K562 (cell line): Measurements from ENCODE around the gene FGD6. TPM values are rescaled to one million over a fixed set of nuclear protein-coding genes. Genes with fewer than 3 reads are reported as not detected.

ENCODE experiments used
- BRD9 ChIP-seq: fragments of 450-650 bp; IDR thresholded peaks from 2 replicates; pipeline ENCODE4 v1.6.1; 2018; ENCODE audit warnings: low read depth; ENCODE audit not compliant: partially characterized antibody
- DNMT1 ChIP-seq: fragments of 450-650 bp; IDR thresholded peaks from 2 replicates; pipeline ENCODE4 v1.6.1; 2016; ENCODE audit warnings: antibody characterized with exemption, mild to moderate bottlenecking
- ELF2 ChIP-seq: fragments of 250-450 bp; sonication (Bioruptor Pico); IDR thresholded peaks from 2 replicates; pipeline ENCODE4 v1.5.0; 2021; ENCODE audit warnings: mild to moderate bottlenecking
- FOXP1 ChIP-seq: sonication (generic); formaldehyde crosslinking; IDR thresholded peaks from 2 replicates; pipeline ENCODE4 v1.8.0; 2022; ENCODE audit warnings: mild to moderate bottlenecking, missing genetic modification reagents
- FUS ChIP-seq: fragments of 200-400 bp; formaldehyde crosslinking; optimal IDR thresholded peaks from 2 replicates; pipeline ENCODE3; 2017; ENCODE audit warnings: low read depth, low read length
- KAT7 ChIP-seq: sonication (generic); formaldehyde crosslinking; IDR thresholded peaks from 2 replicates; pipeline ENCODE4 v1.8.0; 2022; ENCODE audit warnings: missing genetic modification reagents, mild to moderate bottlenecking, borderline replicate concordance
- KDM2B ChIP-seq: fragments of 250-450 bp; sonication (Bioruptor Pico); IDR thresholded peaks from 2 replicates; pipeline ENCODE4 v1.8.0; 2021; ENCODE audit warnings: mild to moderate bottlenecking, moderate library complexity
- KLF16 ChIP-seq: IDR thresholded peaks from 2 replicates; pipeline ENCODE4 v1.6.1; 2016; ENCODE audit warnings: antibody characterized with exemption
- LCOR ChIP-seq: sonication (generic); formaldehyde crosslinking; IDR thresholded peaks from 2 replicates; pipeline ENCODE4 v1.8.0; 2022; ENCODE audit warnings: mild to moderate bottlenecking, missing genetic modification reagents
- MTA2 ChIP-seq: fragments of 450-650 bp; IDR thresholded peaks from 2 replicates; pipeline ENCODE4 v1.6.1; 2016; ENCODE audit warnings: low read depth
- NUFIP1 ChIP-seq: fragments of 450-650 bp; IDR thresholded peaks from 2 replicates; pipeline ENCODE4 v1.6.1; 2018; ENCODE audit not compliant: partially characterized antibody
- RBBP5 ChIP-seq: fragments of 200-600 bp; sonication (generic); IDR thresholded peaks from 2 replicates; pipeline ENCODE4 v1.6.1; 2012; ENCODE audit warnings: borderline replicate concordance, mild to moderate bottlenecking, low read length, control low read depth, inconsistent platforms; ENCODE audit not compliant: insufficient read depth, poor library complexity, severe bottlenecking
- TRIM24 ChIP-seq, 2 experiments: fragments of 450-650 bp; IDR thresholded peaks; 2 replicates each; pipeline ENCODE4 v1.6.1; 2016
- U2AF2 ChIP-seq: fragments of 200-400 bp; formaldehyde crosslinking; optimal IDR thresholded peaks from 2 replicates; pipeline ENCODE3; 2017; ENCODE audit warnings: low read depth, mild to moderate bottlenecking, low read length
- ZNF444 ChIP-seq: fragments of 250-450 bp; sonication (Bioruptor Pico); IDR thresholded peaks from 2 replicates; pipeline ENCODE4 v1.4.0; 2020; ENCODE audit warnings: mild to moderate bottlenecking, moderate library complexity
- ZNF77 ChIP-seq: fragments of 250-450 bp; sonication (Bioruptor Pico); IDR thresholded peaks from 2 replicates; pipeline ENCODE4 v1.5.0; 2020
- ZNF778 ChIP-seq: fragments of 450-650 bp; formaldehyde crosslinking; IDR thresholded peaks from 2 replicates; pipeline ENCODE4 v1.4.0; 2020; ENCODE audit warnings: mild to moderate bottlenecking, moderate library complexity
- ZNF830 ChIP-seq: fragments of 250-450 bp; sonication (Bioruptor Pico); IDR thresholded peaks from 2 replicates; pipeline ENCODE4 v1.5.0; 2021; ENCODE audit warnings: mild to moderate bottlenecking
- polyA plus RNA-seq, 8 experiments: library from polyadenylated mRNA; depleted of rRNA in 4 of 8; stranded (reverse) in 5 of 8; unstranded in 3 of 8; fragments of >200 nt; fragmentation: Nextera tagmentation in 2 of 8; fragmentation: Illumina TruSeq in 1 of 8; extraction: Ambion mirVana in 2 of 8; extraction: Trizol in 1 of 8; gene quantifications; 2 replicates each; pipeline versions ENCODE4 v1.2.1 to v1.2.3, GENCODE V29; 2011 to 2014; ENCODE audit warnings: inconsistent platforms in 1 of 8, missing spikeins in 1 of 8
- total RNA-seq, 7 experiments: library from RNA; depleted of rRNA in 6 of 7; stranded (reverse); fragments of >200 nt in 6 of 7; fragmentation: Illumina TruSeq in 2 of 7; extraction: Trizol in 2 of 7; gene quantifications; 2 replicates each; pipeline versions ENCODE4 v1.2.1 to v1.2.3, GENCODE V29; 2011 to 2021; ENCODE audit warnings: low replicate concordance in 1 of 7
- TF ChIP-seq, protein P1 (sequence below): fragments of 150-350 bp; IDR thresholded peaks from 2 replicates; pipeline ENCODE4 v1.6.1; 2014; ENCODE audit warnings: low read depth, mild to moderate bottlenecking, low read length, borderline replicate concordance
- TF ChIP-seq, protein P2 (sequence below): fragments of 450-650 bp; conservative IDR thresholded peaks from 2 replicates; pipeline ENCODE4 v1.6.1; 2016; ENCODE audit warnings: missing genetic modification characterization, low read depth, mild to moderate bottlenecking, missing compliant biosample characterization, moderate library complexity
- TF ChIP-seq, protein P3 (sequence below): fragments of 250-450 bp; sonication (Bioruptor Pico); IDR thresholded peaks from 2 replicates; pipeline ENCODE4 v1.5.0; 2021; ENCODE audit warnings: mild to moderate bottlenecking, borderline replicate concordance
- TF ChIP-seq, protein P4 (sequence below), 2 experiments: IDR thresholded peaks; 2 replicates each; pipeline ENCODE4 v1.6.1; 2011; ENCODE audit warnings: borderline replicate concordance in 1 of 2, control low read depth in 1 of 2, low read depth in 1 of 2, low read length in 1 of 2, mild to moderate bottlenecking in 1 of 2, mixed read lengths in 1 of 2, moderate library complexity in 1 of 2; ENCODE audit not compliant: insufficient read depth in 1 of 2, insufficient read length in 1 of 2, poor library complexity in 1 of 2, severe bottlenecking in 1 of 2; ENCODE audit errors: extremely low read depth in 1 of 2

FGD6 gene
- total and polyA plus RNA-seq, 9 of the 15 experiments (the other 6 are each of a cell fraction or from before 2014, with no cell fraction given) = 1.5 to 11.1 (median 5.8) TPM

DNA sequence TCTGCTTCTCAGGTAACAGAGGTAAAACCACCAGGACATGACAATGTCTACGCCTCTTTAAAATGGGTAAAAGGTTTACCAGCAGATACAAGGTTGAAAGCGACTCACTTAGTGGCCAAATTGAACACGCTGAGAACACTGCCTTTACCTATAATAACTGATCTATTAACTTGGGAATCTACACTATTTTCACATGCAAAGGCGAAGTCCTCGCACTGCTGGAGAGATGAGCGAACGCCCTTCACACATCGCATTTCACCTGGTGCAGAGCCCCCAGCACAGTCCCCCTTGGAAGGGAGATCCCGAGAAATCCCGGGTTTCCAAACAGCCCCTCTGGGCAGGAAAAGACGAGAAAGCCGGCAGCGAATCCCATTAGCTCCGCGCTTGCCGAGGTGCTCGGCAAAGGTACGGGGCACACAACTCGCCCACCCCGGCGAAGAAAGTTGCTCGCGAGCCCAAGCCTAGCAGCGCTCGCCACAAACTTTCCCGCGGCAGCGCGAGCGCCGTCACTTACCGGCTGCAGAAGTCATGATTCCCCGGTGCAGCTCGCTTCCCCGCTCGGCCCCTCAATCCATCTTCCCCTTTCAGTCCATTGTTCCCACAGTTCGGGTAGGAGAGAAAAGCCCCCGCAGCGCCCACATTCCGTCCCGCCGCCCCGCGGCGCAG is 423 bp downstream of the FGD6 start (continued):
- TF ChIP-seq NUFIP1 (no peak), KAT7 (CRISPR knock-in tag) (no peak), U2AF2 (no peak), ZNF77 (no peak), MTA2 (no peak), FUS (no peak), ELF2 (CRISPR knock-in tag) (no peak), ZNF778 (CRISPR knock-in tag) (no peak), KLF16 (no peak), FOXP1 (CRISPR knock-in tag) (peak; percentile 61; the same call in 1 of the 2 replicates), TRIM24 (IDR thresholded peaks at IDR 0.05) (no peak), BRD9 (no peak), ZNF830 (no peak), RBBP5 (peak; percentile 58), DNMT1 (no peak), ZNF444 (no peak), LCOR (no peak), KDM2B (CRISPR knock-in tag) (peak; percentile 54; the same call in 1 of the 2 replicates)
- TF ChIP-seq, protein P1, sequence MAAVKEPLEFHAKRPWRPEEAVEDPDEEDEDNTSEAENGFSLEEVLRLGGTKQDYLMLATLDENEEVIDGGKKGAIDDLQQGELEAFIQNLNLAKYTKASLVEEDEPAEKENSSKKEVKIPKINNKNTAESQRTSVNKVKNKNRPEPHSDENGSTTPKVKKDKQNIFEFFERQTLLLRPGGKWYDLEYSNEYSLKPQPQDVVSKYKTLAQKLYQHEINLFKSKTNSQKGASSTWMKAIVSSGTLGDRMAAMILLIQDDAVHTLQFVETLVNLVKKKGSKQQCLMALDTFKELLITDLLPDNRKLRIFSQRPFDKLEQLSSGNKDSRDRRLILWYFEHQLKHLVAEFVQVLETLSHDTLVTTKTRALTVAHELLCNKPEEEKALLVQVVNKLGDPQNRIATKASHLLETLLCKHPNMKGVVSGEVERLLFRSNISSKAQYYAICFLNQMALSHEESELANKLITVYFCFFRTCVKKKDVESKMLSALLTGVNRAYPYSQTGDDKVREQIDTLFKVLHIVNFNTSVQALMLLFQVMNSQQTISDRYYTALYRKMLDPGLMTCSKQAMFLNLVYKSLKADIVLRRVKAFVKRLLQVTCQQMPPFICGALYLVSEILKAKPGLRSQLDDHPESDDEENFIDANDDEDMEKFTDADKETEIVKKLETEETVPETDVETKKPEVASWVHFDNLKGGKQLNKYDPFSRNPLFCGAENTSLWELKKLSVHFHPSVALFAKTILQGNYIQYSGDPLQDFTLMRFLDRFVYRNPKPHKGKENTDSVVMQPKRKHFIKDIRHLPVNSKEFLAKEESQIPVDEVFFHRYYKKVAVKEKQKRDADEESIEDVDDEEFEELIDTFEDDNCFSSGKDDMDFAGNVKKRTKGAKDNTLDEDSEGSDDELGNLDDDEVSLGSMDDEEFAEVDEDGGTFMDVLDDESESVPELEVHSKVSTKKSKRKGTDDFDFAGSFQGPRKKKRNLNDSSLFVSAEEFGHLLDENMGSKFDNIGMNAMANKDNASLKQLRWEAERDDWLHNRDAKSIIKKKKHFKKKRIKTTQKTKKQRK = no peak
- TF ChIP-seq, protein P2, sequence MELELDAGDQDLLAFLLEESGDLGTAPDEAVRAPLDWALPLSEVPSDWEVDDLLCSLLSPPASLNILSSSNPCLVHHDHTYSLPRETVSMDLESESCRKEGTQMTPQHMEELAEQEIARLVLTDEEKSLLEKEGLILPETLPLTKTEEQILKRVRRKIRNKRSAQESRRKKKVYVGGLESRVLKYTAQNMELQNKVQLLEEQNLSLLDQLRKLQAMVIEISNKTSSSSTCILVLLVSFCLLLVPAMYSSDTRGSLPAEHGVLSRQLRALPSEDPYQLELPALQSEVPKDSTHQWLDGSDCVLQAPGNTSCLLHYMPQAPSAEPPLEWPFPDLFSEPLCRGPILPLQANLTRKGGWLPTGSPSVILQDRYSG = no peak
- TF ChIP-seq, protein P3, sequence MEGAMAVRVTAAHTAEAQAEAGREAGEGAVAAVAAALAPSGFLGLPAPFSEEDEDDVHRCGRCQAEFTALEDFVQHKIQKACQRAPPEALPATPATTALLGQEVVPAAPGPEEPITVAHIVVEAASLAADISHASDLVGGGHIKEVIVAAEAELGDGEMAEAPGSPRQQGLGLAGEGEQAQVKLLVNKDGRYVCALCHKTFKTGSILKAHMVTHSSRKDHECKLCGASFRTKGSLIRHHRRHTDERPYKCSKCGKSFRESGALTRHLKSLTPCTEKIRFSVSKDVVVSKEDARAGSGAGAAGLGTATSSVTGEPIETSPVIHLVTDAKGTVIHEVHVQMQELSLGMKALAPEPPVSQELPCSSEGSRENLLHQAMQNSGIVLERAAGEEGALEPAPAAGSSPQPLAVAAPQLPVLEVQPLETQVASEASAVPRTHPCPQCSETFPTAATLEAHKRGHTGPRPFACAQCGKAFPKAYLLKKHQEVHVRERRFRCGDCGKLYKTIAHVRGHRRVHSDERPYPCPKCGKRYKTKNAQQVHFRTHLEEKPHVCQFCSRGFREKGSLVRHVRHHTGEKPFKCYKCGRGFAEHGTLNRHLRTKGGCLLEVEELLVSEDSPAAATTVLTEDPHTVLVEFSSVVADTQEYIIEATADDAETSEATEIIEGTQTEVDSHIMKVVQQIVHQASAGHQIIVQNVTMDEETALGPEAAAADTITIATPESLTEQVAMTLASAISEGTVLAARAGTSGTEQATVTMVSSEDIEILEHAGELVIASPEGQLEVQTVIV (CRISPR knock-in tag) = no peak
- TF ChIP-seq, protein P4, sequence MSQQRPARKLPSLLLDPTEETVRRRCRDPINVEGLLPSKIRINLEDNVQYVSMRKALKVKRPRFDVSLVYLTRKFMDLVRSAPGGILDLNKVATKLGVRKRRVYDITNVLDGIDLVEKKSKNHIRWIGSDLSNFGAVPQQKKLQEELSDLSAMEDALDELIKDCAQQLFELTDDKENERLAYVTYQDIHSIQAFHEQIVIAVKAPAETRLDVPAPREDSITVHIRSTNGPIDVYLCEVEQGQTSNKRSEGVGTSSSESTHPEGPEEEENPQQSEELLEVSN (IDR thresholded peaks at IDR 0.05; ENCODE audit: borderline replicate concordance in 1 of 2, extremely low read depth in 1 of 2, insufficient read depth in 1 of 2, insufficient read length in 1 of 2, low read depth in 1 of 2, low read length in 1 of 2, poor library complexity in 1 of 2, severe bottlenecking in 1 of 2) = no peak
